CD4-positive, alpha-beta T cell treated with Interleukin-15 for 4 hours (primary cell): ENCODE measurements around the gene CCNYL1.
"Not testable (repeated sequence)": the region's sequence is repeated elsewhere in the genome, so short reads cannot be mapped to it uniquely, and the experiment has no call there.

Experiments
- DNase-seq: peaks from one replicate; pipeline ENCODE4 v3.0.0-alpha.2; 2020; ENCODE audit warnings: low spot score

CCNYL1 gene

GRCh38 chr2:207697411-207697810, 14.0 kb upstream of the CCNYL1 start:
- no peak for DNase-seq

- no peak for DNase-seq
Measured at GRCh38 chr2:207698301-207698700, 13.1 kb upstream of the CCNYL1 start.

GRCh38 chr2:207704078-207704477, 7.4 kb upstream of the CCNYL1 start:
- no peak for DNase-seq

GRCh38 chr2:207704671-207705070, 6.8 kb upstream of the CCNYL1 start:
- DNase-seq = no peak

GRCh38 chr2:207706936-207707860, 4.2 kb upstream of the CCNYL1 start:
- DNase-seq = no peak

GRCh38 chr2:207711750-207712530, 500 bp downstream of the CCNYL1 start:
- DNase-seq = peak; percentile 37

- no peak for DNase-seq
Measured at GRCh38 chr2:207716056-207716455, 4.6 kb downstream of the CCNYL1 start.

GRCh38 chr2:207718521-207718920, 7.1 kb downstream of the CCNYL1 start:
- DNase-seq = no peak

- DNase-seq = no peak
Measured at GRCh38 chr2:207719008-207719407, 7.6 kb downstream of the CCNYL1 start.

- not testable (repeated sequence) for DNase-seq
Measured at GRCh38 chr2:207719655-207720054, 8.2 kb downstream of the CCNYL1 start.

GRCh38 chr2:207720517-207721187, 9.2 kb downstream of the CCNYL1 start:
- no peak for DNase-seq

- DNase-seq = peak; percentile 16
Measured at GRCh38 chr2:207722773-207723424, 11.5 kb downstream of the CCNYL1 start.

GRCh38 chr2:207723425-207723787, 12.0 kb downstream of the CCNYL1 start:
- DNase-seq = not testable (repeated sequence)

- no peak for DNase-seq
Measured at GRCh38 chr2:207724113-207724512, 12.7 kb downstream of the CCNYL1 start.

- peak; percentile 19 for DNase-seq
Measured at GRCh38 chr2:207725873-207726578, 14.6 kb downstream of the CCNYL1 start.

GRCh38 chr2:207727261-207727660, 15.8 kb downstream of the CCNYL1 start:
- no peak for DNase-seq

GRCh38 chr2:207729465-207729998, 18.1 kb downstream of the CCNYL1 start:
- DNase-seq = no peak

GRCh38 chr2:207731138-207731537, 19.7 kb downstream of the CCNYL1 start:
- DNase-seq = no peak

- DNase-seq = no peak
Measured at GRCh38 chr2:207733597-207734240, 22.3 kb downstream of the CCNYL1 start.

- no peak for DNase-seq
Measured at GRCh38 chr2:207734264-207734635, 22.8 kb downstream of the CCNYL1 start.
